ENCODE data around the gene COX19.

GRCh38 chr7:1018334-1018695 is 43.0 kb upstream of the COX19 start:
- TF ChIP-seq, protein P1, sequence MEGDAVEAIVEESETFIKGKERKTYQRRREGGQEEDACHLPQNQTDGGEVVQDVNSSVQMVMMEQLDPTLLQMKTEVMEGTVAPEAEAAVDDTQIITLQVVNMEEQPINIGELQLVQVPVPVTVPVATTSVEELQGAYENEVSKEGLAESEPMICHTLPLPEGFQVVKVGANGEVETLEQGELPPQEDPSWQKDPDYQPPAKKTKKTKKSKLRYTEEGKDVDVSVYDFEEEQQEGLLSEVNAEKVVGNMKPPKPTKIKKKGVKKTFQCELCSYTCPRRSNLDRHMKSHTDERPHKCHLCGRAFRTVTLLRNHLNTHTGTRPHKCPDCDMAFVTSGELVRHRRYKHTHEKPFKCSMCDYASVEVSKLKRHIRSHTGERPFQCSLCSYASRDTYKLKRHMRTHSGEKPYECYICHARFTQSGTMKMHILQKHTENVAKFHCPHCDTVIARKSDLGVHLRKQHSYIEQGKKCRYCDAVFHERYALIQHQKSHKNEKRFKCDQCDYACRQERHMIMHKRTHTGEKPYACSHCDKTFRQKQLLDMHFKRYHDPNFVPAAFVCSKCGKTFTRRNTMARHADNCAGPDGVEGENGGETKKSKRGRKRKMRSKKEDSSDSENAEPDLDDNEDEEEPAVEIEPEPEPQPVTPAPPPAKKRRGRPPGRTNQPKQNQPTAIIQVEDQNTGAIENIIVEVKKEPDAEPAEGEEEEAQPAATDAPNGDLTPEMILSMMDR (conservative IDR thresholded peaks at IDR 0.05) = no peak
- TF ChIP-seq EZH2 (IDR thresholded peaks at IDR 0.05; ENCODE audit: low read depth) = no peak
